ENCODE measurements around the gene CFDP1.

The CFDP1 gene

GRCh38 chr16:75390926-75391653 lies 42.2 kb downstream of the CFDP1 start:
- TF ChIP-seq CTCF (IDR thresholded peaks at IDR 0.05; ENCODE audit: insufficient read depth, low read depth, low read length, missing control alignments): no peak
- no peak overlapping the region for H3K4me3 ChIP-seq (ENCODE audit: low read depth, low read length)
- DNase-seq (ENCODE audit: low read depth): no peak

GRCh38 chr16:75389096-75389690 lies 44.1 kb downstream of the CFDP1 start:
- no peak for TF ChIP-seq CTCF (IDR thresholded peaks at IDR 0.05; ENCODE audit: insufficient read depth, low read depth, low read length, missing control alignments)
- no peak overlapping the region for H3K4me3 ChIP-seq (ENCODE audit: low read depth, low read length)
- no peak for DNase-seq (ENCODE audit: low read depth)

- no peak overlapping the region for H3K4me3 ChIP-seq (ENCODE audit: low read depth, low read length)
- no peak for DNase-seq (ENCODE audit: low read depth)
- no peak for TF ChIP-seq CTCF (IDR thresholded peaks at IDR 0.05; ENCODE audit: insufficient read depth, low read depth, low read length, missing control alignments)
Observed at GRCh38 chr16:75387951-75388350, 45.4 kb downstream of the CFDP1 start.

- peak; percentile 33 for TF ChIP-seq CTCF (IDR thresholded peaks at IDR 0.05; ENCODE audit: insufficient read depth, low read depth, low read length, missing control alignments)
- no peak overlapping the region for H3K4me3 ChIP-seq (ENCODE audit: low read depth, low read length)
- DNase-seq (ENCODE audit: low read depth): peak; percentile 81
Observed at GRCh38 chr16:75385507-75386152, 47.7 kb downstream of the CFDP1 start.

- no peak overlapping the region for H3K4me3 ChIP-seq (ENCODE audit: low read depth, low read length)
- TF ChIP-seq CTCF (IDR thresholded peaks at IDR 0.05; ENCODE audit: insufficient read depth, low read depth, low read length, missing control alignments): no peak
- no peak for DNase-seq (ENCODE audit: low read depth)
Observed at GRCh38 chr16:75383141-75383540, 50.2 kb downstream of the CFDP1 start.

- DNase-seq (ENCODE audit: low read depth): no peak
- no peak overlapping the region for H3K4me3 ChIP-seq (ENCODE audit: low read depth, low read length)
- TF ChIP-seq CTCF (IDR thresholded peaks at IDR 0.05; ENCODE audit: insufficient read depth, low read depth, low read length, missing control alignments): no peak
Observed at GRCh38 chr16:75382611-75383010, 50.7 kb downstream of the CFDP1 start.
